Prostate gland (tissue), 2 donors: ENCODE results near the gene PLPP6. TPM values are rescaled to one million over a fixed set of nuclear protein-coding genes. Genes with fewer than 3 reads are reported as not detected.
A peak's percentile ranks its signal among the peaks of the same experiment; 100 is the strongest.

Source experiments
- DNase-seq: peaks from one replicate; pipeline ENCODE4 v3.0.0-alpha.2; 2019; ENCODE audit warnings: low spot score
- H3K27ac ChIP-seq, 2 donors: fragments of 200-600 bp; sonication (generic); 2 replicates each; pipeline ENCODE4 v1.5.1; 2017 to 2019
- H3K27me3 ChIP-seq: fragments of 200-600 bp; sonication (generic); replicated peaks from 2 replicates; pipeline ENCODE4 v1.5.1; 2019; ENCODE audit not compliant: insufficient read depth
- H3K36me3 ChIP-seq, 2 donors: fragments of 200-600 bp; sonication (generic); 1 replicate in 1 of 2; 2 replicates in 1 of 2; pipeline versions ENCODE4 v1.5.1 to v1.8.1; 2017 to 2019
- H3K4me1 ChIP-seq: fragments of 200-600 bp; sonication (generic); replicated peaks from 2 replicates; pipeline ENCODE4 v1.5.1; 2019
- H3K4me3 ChIP-seq, 2 donors: fragments of 200-600 bp; sonication (generic); 2 replicates each; pipeline ENCODE4 v1.5.1; 2017 to 2019
- H3K9me3 ChIP-seq: fragments of 200-600 bp; sonication (generic); 2 replicates; pipeline ENCODE4 v1.5.1; 2017
- CTCF ChIP-seq, 4 experiments: fragments of 200-600 bp in 2 of 4; fragments of 450-650 bp in 2 of 4; sonication (generic) in 2 of 4; IDR thresholded peaks; 1 replicate in 3 of 4; 2 replicates in 1 of 4; pipeline ENCODE4 v1.5.1; 2016 to 2019; ENCODE audit warnings: antibody characterized with exemption in 4 of 4, mild to moderate bottlenecking in 2 of 4, moderate library complexity in 2 of 4
- POLR2A ChIP-seq: fragments of 450-650 bp; IDR thresholded peaks from one replicate; pipeline ENCODE4 v1.6.1; 2016; ENCODE audit warnings: antibody characterized with exemption, mild to moderate bottlenecking
- POLR2AphosphoS5 ChIP-seq: sonication (generic); formaldehyde crosslinking; IDR thresholded peaks from one replicate; pipeline ENCODE4 v1.6.1; 2017; ENCODE audit warnings: antibody characterized with exemption
- WGBS: methylation state at CpG from one replicate; pipeline ENCODE4 v1.1.5; 2018; 5-methylcytosine and 5-hydroxymethylcytosine counted together
- intact Hi-C: fragments of 100-400 bp; cut with DNase I; formaldehyde crosslinking; loops from one replicate; pipeline ENCODE4 v1.14.2; 2022
- total RNA-seq, 2 donors: library from RNA; depleted of rRNA; stranded (reverse); fragments of >200 nt; gene quantifications; one replicate each; pipeline ENCODE4 v1.1.0, GENCODE V29; 2016

Gene PLPP6
- total RNA-seq, 2 donors from 2014 or later: 15.6 to 32.5 TPM

GRCh38 chr9:4638968-4639367, 23.1 kb upstream of the PLPP6 start:
- no peak for TF ChIP-seq CTCF (IDR thresholded peaks at IDR 0.05)
- no peak for TF ChIP-seq POLR2AphosphoS5
- no peak for TF ChIP-seq POLR2A
- no peak overlapping the region for H3K27ac ChIP-seq
- intact Hi-C loops: loop anchor here (1.0 to 5.0 kb wide), 2 partner anchors 37 to 256 kb away; no protein-coding TSS in a partner anchor
- no peaks in the 10 kb centered on the region for H3K36me3 ChIP-seq
- H3K4me1 ChIP-seq: no peaks in the 10 kb centered on the region
- no peak for DNase-seq
- no peaks in the 10 kb centered on the region for H3K27me3 ChIP-seq
- no peaks in the 10 kb centered on the region for H3K9me3 ChIP-seq
- H3K4me3 ChIP-seq: no peak overlapping the region
- WGBS: 71% methylated on average over 3 of the region's 3 CpGs

- intact Hi-C loops: loop anchor here (1.0 to 5.0 kb wide), 2 partner anchors 37 to 256 kb away; no protein-coding TSS in a partner anchor
- H3K36me3 ChIP-seq: no peaks in the 10 kb centered on the region
- 37% methylated on average over 2 of the region's 2 CpGs for WGBS
Observed at GRCh38 chr9:4639420-4639819, 22.7 kb upstream of the PLPP6 start.

GRCh38 chr9:4640027-4640426, 22.1 kb upstream of the PLPP6 start:
- 28% methylated on average over 2 of the region's 2 CpGs for WGBS
- intact Hi-C loops: no loop called here

More at GRCh38 chr9:4639420-4639819, 22.7 kb upstream of the PLPP6 start:
- Histone ChIP-seq H3K9me3 (no peaks in the 10 kb centered on the region), H3K27ac (no peak overlapping the region), H3K4me1 (no peaks in the 10 kb centered on the region), H3K4me3 (no peak overlapping the region), H3K27me3 (no peaks in the 10 kb centered on the region)
- DNase-seq: no peak
- no peak for TF ChIP-seq POLR2AphosphoS5
- no peak for TF ChIP-seq CTCF (IDR thresholded peaks at IDR 0.05)
- no peak for TF ChIP-seq POLR2A

GRCh38 chr9:4642351-4642750, 19.7 kb upstream of the PLPP6 start:
- intact Hi-C loops: no loop called here
- TF ChIP-seq CTCF (IDR thresholded peaks at IDR 0.05) (no peak), POLR2AphosphoS5 (no peak), POLR2A (no peak)

More at GRCh38 chr9:4640027-4640426, 22.1 kb upstream of the PLPP6 start:
- Histone ChIP-seq H3K9me3 (no peaks in the 10 kb centered on the region), H3K4me3 (no peak overlapping the region), H3K4me1 (no peaks in the 10 kb centered on the region), H3K27ac (no peak overlapping the region), H3K27me3 (no peaks in the 10 kb centered on the region), H3K36me3 (no peaks in the 10 kb centered on the region)
- DNase-seq: no peak
- TF ChIP-seq CTCF (IDR thresholded peaks at IDR 0.05): peak in 3 of 4 experiments; percentile 41 to 61 (median 50)
- no peak for TF ChIP-seq POLR2A
- no peak for TF ChIP-seq POLR2AphosphoS5

GRCh38 chr9:4654084-4654483, 8.0 kb upstream of the PLPP6 start:
- no peaks in the 10 kb centered on the region for H3K36me3 ChIP-seq

More at GRCh38 chr9:4642351-4642750, 19.7 kb upstream of the PLPP6 start:
- Histone ChIP-seq H3K4me1 (no peaks in the 10 kb centered on the region), H3K27me3 (no peaks in the 10 kb centered on the region), H3K9me3 (no peaks in the 10 kb centered on the region), H3K36me3 (no peaks in the 10 kb centered on the region), H3K4me3 (no peak overlapping the region), H3K27ac (no peak overlapping the region)
- 98% methylated on average over 2 of the region's 2 CpGs for WGBS
- DNase-seq: no peak

More at GRCh38 chr9:4654084-4654483, 8.0 kb upstream of the PLPP6 start:
- TF ChIP-seq POLR2A (no peak), CTCF (IDR thresholded peaks at IDR 0.05) (no peak), POLR2AphosphoS5 (no peak)
- Histone ChIP-seq H3K4me1 (no peaks in the 10 kb centered on the region), H3K27me3 (no peaks in the 10 kb centered on the region), H3K27ac (no peak overlapping the region), H3K9me3 (no peaks in the 10 kb centered on the region), H3K4me3 (no peak overlapping the region)
- intact Hi-C loops: no loop called here
- DNase-seq: no peak
- 92% methylated on average over 9 of the region's 9 CpGs for WGBS
